ENCODE data around the gene B4GAT1. TPM values are rescaled to one million over a fixed set of nuclear protein-coding genes. Genes with fewer than 3 reads are reported as not detected.

The B4GAT1 gene
- total and polyA plus RNA-seq, 9 of the 15 experiments (the other 6 are each of a cell fraction or from before 2014, with no cell fraction given), result 0.86 to 9.5 (median 3.8) TPM

DNA sequence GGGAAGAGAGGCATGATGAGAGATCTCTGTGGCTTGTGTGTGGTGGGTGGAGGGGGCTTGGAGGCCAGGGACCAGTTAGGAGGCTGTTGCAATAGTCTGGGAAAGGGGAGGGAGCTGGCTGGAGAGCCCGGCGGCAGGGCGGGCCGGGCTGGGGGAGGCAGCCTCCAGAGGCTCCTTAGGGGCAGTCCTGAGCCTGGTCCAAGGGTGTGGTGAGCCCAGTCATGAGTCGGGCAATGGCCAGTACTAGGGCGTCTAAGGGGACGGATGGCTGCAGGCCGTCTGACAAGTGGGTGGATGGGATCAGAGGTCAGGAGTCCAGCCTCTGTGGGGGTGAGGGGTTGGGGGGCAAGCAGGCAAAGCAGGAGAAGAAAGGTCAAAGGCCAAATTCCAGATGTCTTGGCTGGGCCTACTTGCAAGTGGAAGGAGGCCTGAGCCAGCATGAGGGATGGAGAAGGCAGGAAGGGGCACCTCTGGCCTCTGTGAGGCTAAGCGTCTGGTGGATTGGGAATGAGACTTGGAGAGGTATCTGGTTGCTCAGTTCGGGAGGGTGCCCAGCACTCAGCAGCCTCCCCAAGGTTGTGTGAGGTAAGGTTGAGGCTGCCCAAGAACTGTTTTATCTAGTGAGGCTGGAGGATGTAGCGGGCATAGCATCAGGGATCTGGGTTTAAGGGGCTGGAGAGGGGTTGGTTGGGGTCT lies 24.5 kb downstream of the B4GAT1 start:
- peak in 1 of 4 experiments; percentile 44 for DNase-seq (ENCODE audit: extremely low read depth in 1 of 4, low spot score in 3 of 4)
- Histone ChIP-seq H3K9me1 (ENCODE audit: control insufficient read depth, insufficient read depth, low read length) (peaks cover 4% of the 10 kb centered on the region), H3K9me3 (replicated peaks; ENCODE audit: control insufficient read depth, insufficient read depth, low read depth, low read length) (no peaks in the 10 kb centered on the region), H3K27me3 (ENCODE audit: control insufficient read depth in 2 of 2, insufficient read depth in 2 of 2, low read length in 2 of 2) (no peaks in the 10 kb centered on the region), H2AFZ (ENCODE audit: low read depth, low read length) (peak overlapping the region; percentile 87), H3K36me3 (ENCODE audit: control insufficient read depth, insufficient read depth, low read length) (no peaks in the 10 kb centered on the region), H3K27ac (ENCODE audit: extremely low read depth, low read depth, low read length) (no peak overlapping the region), H3K4me1 (replicated peaks in 1 of 2; ENCODE audit: control insufficient read depth in 2 of 2, insufficient read depth in 2 of 2, low read length in 2 of 2) (peaks cover 3 to 46% of the 10 kb centered on the region in 2 experiments; a peak in 3 of 5 replicates), H3K4me3 (no peak overlapping the region), H3K79me2 (ENCODE audit: control insufficient read depth, insufficient read depth, low read length) (no peaks in the 10 kb centered on the region), H3K9ac (ENCODE audit: insufficient read depth in 1 of 2, low read depth in 2 of 2, low read length in 2 of 2) (no peak overlapping the region), H4K20me1 (replicated peaks; ENCODE audit: control insufficient read depth, insufficient read depth, low read length) (no peaks in the 10 kb centered on the region), H3K4me2 (ENCODE audit: insufficient read depth, low read length) (no peak overlapping the region)
- ATAC-seq, result no peak
- FAIRE-seq, result no peak
- CTCF ChIA-PET (ENCODE audit: low intra/inter-chr PET ratio), result interaction anchor here (0.7 to 1.5 kb wide), 2 partner anchors 11 to 100 kb away, joined by 8 to 16 read pairs; no protein-coding TSS in a partner anchor
- in situ Hi-C loops (cut with MboI), result no loop called here
- 33% methylated on average over 7 of the region's 11 CpGs for WGBS (ENCODE audit: insufficient coverage, low coverage, missing lambda C conversion rate)
- no TSS peak for BruUV-seq (replicated peaks)
- POLR2A ChIA-PET, result interaction anchor here (0.7 to 1.4 kb wide), 2 partner anchors 10 to 19 kb away, joined by 3 to 9 read pairs; no protein-coding TSS in a partner anchor
- intact Hi-C loops (cut with micrococcal nuclease), result no loop called here
- TF ChIP-seq ZSCAN29 (IDR thresholded peaks at IDR 0.05) (no peak), POLR2G (IDR thresholded peaks at IDR 0.05; ENCODE audit: low read depth, low read length) (no peak), ZNF551 (CRISPR knock-in tag; IDR thresholded peaks at IDR 0.05) (no peak), SFPQ (IDR thresholded peaks at IDR 0.05; ENCODE audit: low read depth, low read length) (no peak), HNRNPK (IDR thresholded peaks at IDR 0.05; ENCODE audit: low read depth, low read length, poor library complexity, severe bottlenecking) (no peak), LARP7 (IDR thresholded peaks at IDR 0.05) (no peak), LCOR (CRISPR knock-in tag; IDR thresholded peaks at IDR 0.05) (no peak), HLTF (IDR thresholded peaks at IDR 0.05) (no peak), CHCHD3 (CRISPR knock-in tag; IDR thresholded peaks at IDR 0.05) (no peak), ZNF830 (CRISPR knock-in tag; IDR thresholded peaks at IDR 0.05) (no peak)
